OCI-LY3 (cell line): Measurements from ENCODE around the gene KLK8.

Source experiments
- EZH2phosphoT487 ChIP-seq: fragments of 200-600 bp; shearing (Covaris generic); IDR thresholded peaks from 2 replicates; pipeline ENCODE4 v1.6.1; 2018; ENCODE audit warnings: antibody characterized with exemption, mixed run types, low read depth
- TF ChIP-seq, protein P1 (sequence below): fragments of 200-600, 300-600 bp; sonication (generic); IDR thresholded peaks from 2 replicates; pipeline ENCODE4 v1.5.1; 2014; ENCODE audit warnings: antibody characterized with exemption, low read length, low read depth

DNA sequence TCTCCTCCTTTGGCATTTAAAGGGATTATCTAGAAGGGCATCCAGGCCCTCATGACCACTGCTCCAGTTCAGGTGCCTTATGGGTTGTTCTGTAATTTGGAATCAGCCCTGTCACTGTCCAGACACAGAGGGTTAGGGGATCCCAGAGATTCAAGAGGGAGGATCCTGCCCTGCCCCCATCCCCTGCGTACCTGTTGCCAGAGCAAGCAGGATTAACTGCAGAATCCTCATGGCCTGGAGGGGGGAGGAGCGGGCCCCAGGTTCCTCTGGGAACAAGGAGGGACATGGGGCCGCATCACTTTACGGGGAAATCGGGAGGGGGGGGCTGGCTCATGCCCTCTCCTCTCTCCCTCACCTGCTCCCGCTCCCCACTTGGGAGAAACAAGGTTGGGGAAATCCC is 24.0 kb upstream of the KLK8 start:
- TF ChIP-seq, protein P1, sequence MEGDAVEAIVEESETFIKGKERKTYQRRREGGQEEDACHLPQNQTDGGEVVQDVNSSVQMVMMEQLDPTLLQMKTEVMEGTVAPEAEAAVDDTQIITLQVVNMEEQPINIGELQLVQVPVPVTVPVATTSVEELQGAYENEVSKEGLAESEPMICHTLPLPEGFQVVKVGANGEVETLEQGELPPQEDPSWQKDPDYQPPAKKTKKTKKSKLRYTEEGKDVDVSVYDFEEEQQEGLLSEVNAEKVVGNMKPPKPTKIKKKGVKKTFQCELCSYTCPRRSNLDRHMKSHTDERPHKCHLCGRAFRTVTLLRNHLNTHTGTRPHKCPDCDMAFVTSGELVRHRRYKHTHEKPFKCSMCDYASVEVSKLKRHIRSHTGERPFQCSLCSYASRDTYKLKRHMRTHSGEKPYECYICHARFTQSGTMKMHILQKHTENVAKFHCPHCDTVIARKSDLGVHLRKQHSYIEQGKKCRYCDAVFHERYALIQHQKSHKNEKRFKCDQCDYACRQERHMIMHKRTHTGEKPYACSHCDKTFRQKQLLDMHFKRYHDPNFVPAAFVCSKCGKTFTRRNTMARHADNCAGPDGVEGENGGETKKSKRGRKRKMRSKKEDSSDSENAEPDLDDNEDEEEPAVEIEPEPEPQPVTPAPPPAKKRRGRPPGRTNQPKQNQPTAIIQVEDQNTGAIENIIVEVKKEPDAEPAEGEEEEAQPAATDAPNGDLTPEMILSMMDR = no peak
- no peak for TF ChIP-seq EZH2phosphoT487
